Brain microvascular endothelial cell (primary cell): ENCODE data around the gene TOP2B.

Experiments
- DNase-seq: peaks from one replicate; pipeline ENCODE4 v3.0.0-alpha.2; 2020
- H3K27ac ChIP-seq: fragments of 250-450 bp; sonication (Bioruptor Pico); 2 replicates; pipeline ENCODE4 v1.5.1; 2020; ENCODE audit warnings: mild to moderate bottlenecking, moderate library complexity
- H3K27me3 ChIP-seq: fragments of 250-450 bp; sonication (Bioruptor Pico); replicated peaks from 2 replicates; pipeline ENCODE4 v1.5.1; 2020; ENCODE audit warnings: mild to moderate bottlenecking
- H3K36me3 ChIP-seq: fragments of 250-450 bp; sonication (Bioruptor Pico); replicated peaks from 2 replicates; pipeline ENCODE4 v1.5.1; 2020; ENCODE audit warnings: mild to moderate bottlenecking
- H3K4me3 ChIP-seq: 2 replicates; pipeline ENCODE4 v1.5.1; 2011; ENCODE audit warnings: low read depth, mild to moderate bottlenecking, control low read depth, low read length, moderate library complexity
- CTCF ChIP-seq: IDR thresholded peaks from 2 replicates; pipeline ENCODE4 v1.5.1; 2011; ENCODE audit warnings: low read depth, mild to moderate bottlenecking, moderate library complexity, low read length, control low read depth, inconsistent platforms; ENCODE audit errors: missing control alignments
- in situ Hi-C: cut with HindIII; loops from 2 replicates; pipeline ENCODE4 v1.10.0; 2017; ENCODE audit warnings: low sequenced_read_pairs, low pct_ligation_motif_present

TOP2B gene

DNA sequence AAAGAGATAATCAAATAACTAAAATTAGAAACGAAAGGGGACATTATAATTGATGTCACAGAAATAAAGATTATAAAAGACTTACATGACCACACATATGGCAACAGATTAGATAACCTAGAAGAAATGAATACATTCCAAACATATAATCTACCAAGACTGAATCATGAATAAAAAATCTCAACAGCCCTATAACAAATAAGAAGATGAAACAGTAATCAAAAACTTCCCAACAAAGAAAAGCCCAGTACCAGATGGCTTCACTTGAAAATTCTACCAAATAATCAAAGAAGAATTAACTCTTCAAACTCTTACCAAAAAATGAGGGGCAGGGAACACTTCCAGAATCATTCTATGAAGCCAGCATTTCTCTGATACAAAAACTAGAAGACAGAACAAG, 11.8 kb downstream of the TOP2B start:
- Histone ChIP-seq H3K36me3 (no peaks in the 10 kb centered on the region), H3K27me3 (no peaks in the 10 kb centered on the region), H3K27ac (no peak overlapping the region), H3K4me3 (no peak overlapping the region)
- TF ChIP-seq CTCF = no peak
- in situ Hi-C loops = no loop called here
- DNase-seq = no peak

GRCh38 chr3:25648925-25649830, 15.5 kb downstream of the TOP2B start:
- H3K27me3 ChIP-seq = no peaks in the 10 kb centered on the region
- no peak for TF ChIP-seq CTCF
- no peak for DNase-seq
- in situ Hi-C loops = no loop called here
- H3K36me3 ChIP-seq = no peaks in the 10 kb centered on the region
- no peak overlapping the region for H3K4me3 ChIP-seq
- no peak overlapping the region for H3K27ac ChIP-seq

GRCh38 chr3:25648107-25648535, 16.6 kb downstream of the TOP2B start:
- in situ Hi-C loops = no loop called here
- H3K27me3 ChIP-seq = no peaks in the 10 kb centered on the region
- H3K4me3 ChIP-seq = no peak overlapping the region
- H3K27ac ChIP-seq = no peak overlapping the region
- DNase-seq = peak; percentile 86
- TF ChIP-seq CTCF = peak; percentile 94
- no peaks in the 10 kb centered on the region for H3K36me3 ChIP-seq

DNA sequence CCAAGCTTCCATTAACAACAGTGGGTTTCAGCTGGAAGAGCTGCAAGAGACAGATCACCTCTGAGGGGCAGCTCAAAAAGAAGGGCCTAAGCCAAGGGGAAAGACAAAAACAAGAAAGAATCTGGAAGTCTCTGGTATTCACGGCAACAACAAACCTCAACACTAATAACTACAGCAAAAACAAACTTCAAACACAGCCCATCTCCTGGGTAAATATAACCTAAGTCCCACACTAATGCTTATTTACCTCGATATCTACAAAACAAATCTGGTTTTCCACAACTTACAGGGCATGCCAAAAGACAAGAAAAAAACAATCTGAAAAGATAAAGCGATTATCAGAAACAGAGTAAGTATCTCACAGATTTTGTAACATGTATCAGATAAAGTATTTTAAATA, 29.7 kb downstream of the TOP2B start:
- DNase-seq = no peak
- H3K36me3 ChIP-seq = peaks cover 10% of the 10 kb centered on the region

DNA sequence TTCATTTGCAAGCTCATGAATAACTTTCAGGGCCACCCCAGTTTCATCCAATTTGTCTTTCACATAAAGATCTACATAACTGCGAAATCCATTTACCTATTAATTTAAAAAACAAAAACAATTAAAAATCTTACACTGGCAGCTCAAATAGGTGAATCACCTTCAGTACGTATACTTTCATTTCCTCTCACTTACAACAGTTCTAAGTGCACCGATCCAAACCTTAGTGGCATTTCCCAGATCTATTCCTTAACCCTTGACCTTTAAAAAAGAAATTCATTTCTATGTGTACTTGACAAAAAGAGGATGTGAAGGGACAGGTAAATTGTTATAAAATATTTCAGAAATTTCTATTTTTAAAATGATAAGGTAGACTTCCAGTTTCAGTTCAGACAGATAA, 30.8 kb downstream of the TOP2B start:
- Histone ChIP-seq H3K27ac (no peak overlapping the region), H3K4me3 (no peak overlapping the region), H3K36me3 (peaks cover 14% of the 10 kb centered on the region), H3K27me3 (no peaks in the 10 kb centered on the region)
- no peak for DNase-seq
- in situ Hi-C loops = no loop called here
- no peak for TF ChIP-seq CTCF

More for the DNA sequence above, 29.7 kb downstream of the TOP2B start:
- in situ Hi-C loops = no loop called here
- no peak overlapping the region for H3K27ac ChIP-seq
- H3K4me3 ChIP-seq = no peak overlapping the region
- TF ChIP-seq CTCF = no peak
- H3K27me3 ChIP-seq = no peaks in the 10 kb centered on the region

GRCh38 chr3:25631989-25632388, 32.7 kb downstream of the TOP2B start:
- no peak for TF ChIP-seq CTCF
- no peak for DNase-seq
- H3K27ac ChIP-seq = no peak overlapping the region
- H3K4me3 ChIP-seq = no peak overlapping the region
- H3K27me3 ChIP-seq = no peaks in the 10 kb centered on the region
- peaks cover 14% of the 10 kb centered on the region for H3K36me3 ChIP-seq
- in situ Hi-C loops = no loop called here
